HFFc6 (cell line): ENCODE measurements around the gene CCM2. TPM values are rescaled to one million over a fixed set of nuclear protein-coding genes. Genes with fewer than 3 reads are reported as not detected.

Source experiments
- DNase-seq: peaks from one replicate; pipeline ENCODE4 v3.0.0-alpha.2; 2018
- H3K27ac Mint-ChIP-seq: 2 replicates; pipeline ENCODE4 v1.8.0; 2020; ENCODE audit warnings: mild to moderate bottlenecking, mixed read lengths
- H3K27me3 Mint-ChIP-seq: 2 replicates; pipeline ENCODE4 v1.8.0; 2021; ENCODE audit warnings: mild to moderate bottlenecking, moderate library complexity, mixed read lengths; ENCODE audit not compliant: insufficient read depth
- H3K36me3 Mint-ChIP-seq: 2 replicates; pipeline ENCODE4 v1.8.0; 2021; ENCODE audit warnings: low read depth, mixed read lengths
- H3K4me1 Mint-ChIP-seq: 2 replicates; pipeline ENCODE4 v1.8.0; 2020; ENCODE audit warnings: low read depth, mixed read lengths
- H3K4me3 Mint-ChIP-seq: 2 replicates; pipeline ENCODE4 v1.8.0; 2020; ENCODE audit warnings: mild to moderate bottlenecking, moderate library complexity, mixed read lengths
- H3K9me3 Mint-ChIP-seq: 2 replicates; pipeline ENCODE4 v1.8.0; 2020; ENCODE audit warnings: mild to moderate bottlenecking, mixed read lengths
- CTCF ChIP-seq: fragments of 200-600 bp; sonication (generic); IDR thresholded peaks from 2 replicates; pipeline ENCODE4 v1.5.0; 2021; ENCODE audit warnings: antibody characterized with exemption, mild to moderate bottlenecking
- total RNA-seq, 6 experiments: library from RNA; stranded (reverse); fragmentation: NEBNext Ultra II Directional; extraction: Animal tissue kit (Norgen Biotek cat#: 25700); gene quantifications; 2 replicates in 1 of 6; 3 replicates in 5 of 6; pipeline ENCODE4 v1.2.3, GENCODE V29; 2021

Gene CCM2
- total RNA-seq, 6 experiments from 2014 or later: 50.3 to 57.4 (median 52.7) TPM

- no peak for TF ChIP-seq CTCF
- peaks cover 2% of the 10 kb centered on the region for H3K27me3 Mint-ChIP-seq
- no peaks in the 10 kb centered on the region for H3K9me3 Mint-ChIP-seq
These were observed 81.6 kb downstream of the CCM2 start for GRCh38 chr7:45081670-45081974.

GRCh38 chr7:45082031-45082830 is 82.2 kb downstream of the CCM2 start:
- no peak overlapping the region for H3K27ac Mint-ChIP-seq
- H3K4me3 Mint-ChIP-seq: no peak overlapping the region
- TF ChIP-seq CTCF: no peak
- peaks cover 2% of the 10 kb centered on the region for H3K27me3 Mint-ChIP-seq
- no peaks in the 10 kb centered on the region for H3K9me3 Mint-ChIP-seq
- no peak for DNase-seq
- no peaks in the 10 kb centered on the region for H3K4me1 Mint-ChIP-seq
- H3K36me3 Mint-ChIP-seq: no peaks in the 10 kb centered on the region

More at GRCh38 chr7:45081670-45081974, 81.6 kb downstream of the CCM2 start:
- Mint-ChIP-seq H3K36me3 (no peaks in the 10 kb centered on the region), H3K27ac (no peak overlapping the region), H3K4me1 (no peaks in the 10 kb centered on the region), H3K4me3 (no peak overlapping the region)
- no peak for DNase-seq

DNA sequence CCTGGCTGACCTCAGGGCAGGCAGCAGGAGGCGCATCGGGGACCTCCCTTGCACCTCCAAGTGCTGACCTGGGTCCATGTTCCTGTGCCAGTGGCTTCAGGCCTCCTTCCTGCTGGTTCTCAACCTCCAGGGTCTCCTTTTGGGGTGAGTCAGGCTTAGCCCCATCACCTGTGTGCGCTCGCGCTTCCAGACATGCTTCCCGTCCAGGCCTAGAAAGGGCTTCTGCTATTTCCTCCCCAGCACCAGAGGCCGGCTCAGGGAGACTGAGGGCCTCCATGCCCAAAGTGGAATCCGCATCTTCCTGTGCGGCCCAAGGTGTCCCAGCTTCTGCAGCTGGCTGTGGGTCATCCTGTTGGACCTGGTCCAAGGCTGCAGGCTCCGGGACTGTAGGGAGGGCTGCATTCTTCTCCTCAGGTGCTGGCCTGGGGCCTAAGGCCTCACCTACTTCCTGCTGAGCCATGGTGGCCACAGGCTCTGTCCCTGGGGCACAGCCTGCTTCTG is 82.9 kb downstream of the CCM2 start:
- H3K36me3 Mint-ChIP-seq: no peaks in the 10 kb centered on the region
- no peak for DNase-seq
- H3K4me1 Mint-ChIP-seq: no peaks in the 10 kb centered on the region
- H3K4me3 Mint-ChIP-seq: no peak overlapping the region
- peaks cover 2% of the 10 kb centered on the region for H3K27me3 Mint-ChIP-seq
- no peak overlapping the region for H3K27ac Mint-ChIP-seq
- no peaks in the 10 kb centered on the region for H3K9me3 Mint-ChIP-seq
- no peak for TF ChIP-seq CTCF

DNA sequence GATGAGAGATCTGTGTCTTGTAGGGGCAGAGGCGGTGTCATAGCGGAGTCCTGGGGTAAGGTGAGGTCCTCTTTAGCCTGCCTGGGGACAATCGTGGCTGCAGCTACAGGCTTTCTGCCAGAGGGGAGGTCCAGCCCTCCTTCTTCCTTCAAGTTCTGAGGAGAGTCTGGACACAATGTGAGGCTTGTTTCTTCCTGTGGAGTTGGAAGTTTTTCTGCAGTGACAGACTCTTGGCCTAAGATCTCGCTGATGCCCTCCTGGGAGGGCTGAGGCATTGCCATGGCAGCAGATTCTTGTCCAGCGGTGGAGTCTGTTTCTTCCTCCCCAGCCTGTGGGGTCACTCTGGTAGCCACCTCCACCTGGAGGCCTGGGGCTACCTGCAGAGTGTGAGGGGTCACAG is 84.3 kb downstream of the CCM2 start:
- Mint-ChIP-seq H3K4me3 (no peak overlapping the region), H3K36me3 (no peaks in the 10 kb centered on the region), H3K4me1 (no peaks in the 10 kb centered on the region), H3K27me3 (peaks cover 2% of the 10 kb centered on the region), H3K27ac (no peak overlapping the region), H3K9me3 (no peaks in the 10 kb centered on the region)
- no peak for TF ChIP-seq CTCF
- DNase-seq: no peak

DNA sequence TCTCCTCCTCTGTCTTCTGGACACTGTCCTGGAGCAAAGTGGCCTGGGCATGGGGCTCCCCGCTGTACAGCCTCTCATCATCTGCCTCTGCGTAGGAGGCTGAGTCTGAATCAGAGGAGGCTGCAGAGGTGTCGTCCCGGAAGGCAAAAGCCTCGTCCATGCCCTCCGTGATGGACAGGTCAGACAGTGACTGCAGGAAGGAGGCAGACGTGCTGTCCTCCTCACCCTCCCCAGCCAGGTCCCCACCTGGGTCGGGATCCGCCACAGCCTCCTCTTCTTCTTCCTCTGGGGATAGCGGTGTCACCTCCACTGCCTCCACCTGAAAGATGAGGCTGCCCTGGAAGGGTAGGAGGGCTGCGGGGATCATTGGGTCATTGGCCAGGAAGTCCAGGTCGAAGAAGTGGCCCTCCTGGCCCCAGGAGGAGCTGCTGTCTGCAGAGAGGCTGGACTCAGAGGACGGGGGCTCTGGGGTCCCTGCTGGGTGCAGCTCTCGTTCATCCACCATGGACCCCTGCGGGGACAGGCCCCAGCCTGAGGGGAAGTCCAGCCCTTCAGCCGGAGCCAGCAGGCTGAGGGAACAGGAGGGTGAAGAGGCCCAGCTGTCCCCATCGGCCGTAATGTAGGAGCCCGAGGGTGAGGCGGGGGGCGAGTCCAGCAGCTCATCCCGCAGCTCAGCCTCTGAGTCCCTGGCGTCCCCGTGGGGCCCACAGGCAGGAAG is 85.1 kb downstream of the CCM2 start:
- Mint-ChIP-seq H3K27ac (no peak overlapping the region), H3K4me1 (no peaks in the 10 kb centered on the region), H3K36me3 (no peaks in the 10 kb centered on the region), H3K4me3 (no peak overlapping the region), H3K9me3 (no peaks in the 10 kb centered on the region), H3K27me3 (peaks cover 4% of the 10 kb centered on the region)
- no peak for DNase-seq
- no peak for TF ChIP-seq CTCF
